SU-DHL-6 (cell line): Measurements from ENCODE around the gene CYSRT1.

Experiments used
- H2AFZ ChIP-seq: fragments of 200-600 bp; sonication (generic); 2 replicates; pipeline ENCODE4 v1.6.1; 2014; ENCODE audit warnings: low read depth, mild to moderate bottlenecking, moderate library complexity, mixed read lengths, antibody characterized with exemption, low read length; ENCODE audit not compliant: severe bottlenecking
- H3F3A ChIP-seq: fragments of 200-600 bp; shearing (Covaris generic); 2 replicates; pipeline ENCODE4 v1.6.0; 2016; ENCODE audit warnings: antibody characterized with exemption, mild to moderate bottlenecking; ENCODE audit not compliant: insufficient read depth
- H3K27ac ChIP-seq: fragments of 200-600 bp; sonication (generic); 2 replicates; pipeline ENCODE4 v1.5.1; 2016; ENCODE audit warnings: low read depth, mild to moderate bottlenecking, low read length, moderate library complexity, mixed read lengths
- H3K27me3 ChIP-seq: fragments of 200-600 bp; sonication (generic), shearing (Covaris generic); 2 replicates; pipeline ENCODE4 v1.6.0; 2014; ENCODE audit warnings: mild to moderate bottlenecking, low read length
- H3K36me3 ChIP-seq: fragments of 200-600 bp; sonication (generic); 2 replicates; pipeline ENCODE4 v1.6.1; 2014; ENCODE audit warnings: mild to moderate bottlenecking, low read length, mixed read lengths
- H3K4me2 ChIP-seq: fragments of 300-600, 200-600 bp; shearing (Covaris generic), sonication (generic); 2 replicates; pipeline ENCODE4 v1.6.0; 2014; ENCODE audit warnings: low read length, low read depth, mild to moderate bottlenecking; ENCODE audit not compliant: poor library complexity, severe bottlenecking
- H3K4me3 ChIP-seq: fragments of 200-600 bp; sonication (generic); 2 replicates; pipeline ENCODE4 v1.5.1; 2014; ENCODE audit warnings: antibody characterized with exemption, low read length, mild to moderate bottlenecking, mixed read lengths; ENCODE audit not compliant: insufficient read depth, poor library complexity, severe bottlenecking
- H3K79me2 ChIP-seq: fragments of 200-600 bp; sonication (generic); 2 replicates; pipeline ENCODE4 v1.6.1; 2014; ENCODE audit warnings: mild to moderate bottlenecking, low read length, moderate library complexity; ENCODE audit not compliant: insufficient read depth
- H3K9ac ChIP-seq: fragments of 200-600 bp; sonication (generic); 2 replicates; pipeline ENCODE4 v1.7.0; 2014; ENCODE audit warnings: mild to moderate bottlenecking, low read length
- H3K9me2 ChIP-seq: fragments of 200-600 bp; sonication (generic); replicated peaks from 2 replicates; pipeline ENCODE4 v1.6.1; 2014; ENCODE audit warnings: low read length; ENCODE audit not compliant: insufficient read depth
- H3K9me3 ChIP-seq: fragments of 200-600 bp; sonication (generic); 2 replicates; pipeline ENCODE4 v1.6.1; 2014; ENCODE audit warnings: low read length, mixed read lengths; ENCODE audit not compliant: insufficient read depth
- H4K20me1 ChIP-seq: fragments of 200-600 bp; sonication (generic); 2 replicates; pipeline ENCODE4 v1.6.1; 2014; ENCODE audit warnings: low read depth, mild to moderate bottlenecking, antibody characterized with exemption, low read length, moderate library complexity, mixed read lengths
- CTCF ChIP-seq: fragments of 200-600 bp; sonication (generic); IDR thresholded peaks from one replicate; pipeline ENCODE4 v1.5.1; 2017; ENCODE audit warnings: antibody characterized with exemption, mild to moderate bottlenecking, low read length, moderate library complexity; ENCODE audit not compliant: insufficient read depth, poor library complexity, severe bottlenecking
- EZH2phosphoT487 ChIP-seq: fragments of 200-600 bp; sonication (generic), shearing (Covaris generic); conservative IDR thresholded peaks from 2 replicates; pipeline ENCODE4 v1.6.1; 2018; ENCODE audit warnings: mild to moderate bottlenecking, antibody characterized with exemption, low read length, moderate library complexity, mixed read lengths

The CYSRT1 gene

GRCh38 chr9:137188490-137189296 lies 36.3 kb upstream of the CYSRT1 start, which contains the start of the genes ANAPC2 and SSNA1:
TSS of gene ANAPC2 (minus strand) at chr9:137188560. CDS start at chr9:137188532, 28 bp downstream.
TSS of gene SSNA1 (plus strand) at chr9:137188676. CDS start at chr9:137188727, 51 bp downstream.
- Histone ChIP-seq H3K4me3 (peak within 1 kb of the TSS; percentile 96), H3F3A (no peaks in the 10 kb centered on the region), H3K4me2 (peak within 1 kb of the TSS; percentile 79), H3K27me3 (no peaks in the 10 kb centered on the region), H3K9me3 (no peaks in the 10 kb centered on the region), H4K20me1 (no peaks in the 10 kb centered on the region), H3K9me2 (no peaks in the 10 kb centered on the region), H3K79me2 (peaks cover 20% of the 10 kb centered on the region), H3K9ac (peak within 1 kb of the TSS; percentile 97), H3K36me3 (no peaks in the 10 kb centered on the region), H2AFZ (peak within 1 kb of the TSS; percentile 90), H3K27ac (peak within 1 kb of the TSS; percentile 85)
- TF ChIP-seq CTCF (peak; percentile 65), EZH2phosphoT487 (no peak)

- Histone ChIP-seq H3F3A (no peaks in the 10 kb centered on the region), H3K9me2 (no peaks in the 10 kb centered on the region), H3K9ac (peak overlapping the region; percentile 97), H3K4me3 (peak overlapping the region; percentile 96), H3K79me2 (peaks cover 20% of the 10 kb centered on the region), H3K27me3 (no peaks in the 10 kb centered on the region), H3K9me3 (no peaks in the 10 kb centered on the region), H2AFZ (no peak overlapping the region), H4K20me1 (no peaks in the 10 kb centered on the region), H3K4me2 (peak overlapping the region; percentile 60), H3K27ac (peak overlapping the region; percentile 85), H3K36me3 (no peaks in the 10 kb centered on the region)
- TF ChIP-seq CTCF, result peak; percentile 16
- no peak for TF ChIP-seq EZH2phosphoT487
These were observed 35.4 kb upstream of the CYSRT1 start for GRCh38 chr9:137189297-137190295.

GRCh38 chr9:137190315-137190856 lies 34.6 kb upstream of the CYSRT1 start:
- H3K36me3 ChIP-seq, result no peaks in the 10 kb centered on the region
- no peak for TF ChIP-seq EZH2phosphoT487
- no peak for TF ChIP-seq CTCF
- H3K4me2 ChIP-seq, result peak overlapping the region; percentile 60
- no peaks in the 10 kb centered on the region for H3K27me3 ChIP-seq
- H3F3A ChIP-seq, result no peaks in the 10 kb centered on the region
- H3K9ac ChIP-seq, result peak overlapping the region; percentile 97; the same call in 1 of the 2 replicates
- no peak overlapping the region for H3K4me3 ChIP-seq
- no peaks in the 10 kb centered on the region for H3K9me3 ChIP-seq
- H3K79me2 ChIP-seq, result peaks cover 20% of the 10 kb centered on the region
- H3K9me2 ChIP-seq, result no peaks in the 10 kb centered on the region
- no peak overlapping the region for H2AFZ ChIP-seq
- H3K27ac ChIP-seq, result no peak overlapping the region
- H4K20me1 ChIP-seq, result no peaks in the 10 kb centered on the region
